ENCODE results near the gene PHYHIPL.

GRCh38 chr10:59175538-59176240, 754 bp upstream of the PHYHIPL start:
- no peak for TF ChIP-seq CTCF (IDR thresholded peaks at IDR 0.05; ENCODE audit: insufficient read depth, low read depth, low read length)
- TF ChIP-seq EZH2 (IDR thresholded peaks at IDR 0.05; ENCODE audit: insufficient read depth, low read length) = peak; percentile 22
